Measurements from ENCODE around the gene CREBRF. TPM values are rescaled to one million over a fixed set of nuclear protein-coding genes. Genes with fewer than 3 reads are reported as not detected.

Gene CREBRF
- total RNA-seq, 2 experiments from 2014 or later, result 12.1 to 12.5 TPM

GRCh38 chr5:173144200-173145176, 88.3 kb downstream of the CREBRF start, which contains the start of gene BNIP1:
TSS of gene BNIP1 (plus strand) at chr5:173144531. CDS start at chr5:173144546, 15 bp downstream.
- Histone ChIP-seq H3K9me2 (ENCODE audit: insufficient read depth, low read length) (no peaks in the 10 kb centered on the region), H3K4me1 (ENCODE audit: insufficient read depth, low read length, poor library complexity, severe bottlenecking) (peaks cover 11% of the 10 kb centered on the region), H3K4me2 (ENCODE audit: low read length) (peak within 1 kb of the TSS; percentile 96), H3K27ac (ENCODE audit: low read depth, low read length, poor library complexity, severe bottlenecking) (peak within 1 kb of the TSS; percentile 74), H3K36me3 (ENCODE audit: insufficient read depth, low read length) (peaks cover 20% of the 10 kb centered on the region), H3K4me3 (ENCODE audit: low read depth, low read length, poor library complexity, severe bottlenecking) (peak within 1 kb of the TSS; percentile 98), H3K9me3 (ENCODE audit: low read length) (no peaks in the 10 kb centered on the region), H3K79me2 (ENCODE audit: insufficient read depth, low read depth, low read length) (no peaks in the 10 kb centered on the region; the same call in 1 of the 2 replicates), H4K20me1 (ENCODE audit: insufficient read depth, low read length) (no peaks in the 10 kb centered on the region), H2AFZ (ENCODE audit: low read length) (peak within 1 kb of the TSS; percentile 100)
- no TSS peak for BruUV-seq (replicated peaks)
- intact Hi-C loops (cut with micrococcal nuclease; ENCODE audit: unreplicated experiment), result loop anchor here (1.0 kb wide), 2 partner anchors 87 to 160 kb away; no protein-coding TSS in a partner anchor
- CTCF ChIA-PET (ENCODE audit: unreplicated experiment), result interaction anchor here (1.0 kb wide), 1 partner anchor 160 kb away, joined by 5 read pairs; the partner anchor contains the start of gene ATP6V0E1
- POLR2A ChIA-PET, result interaction anchor here (0.7 to 1.1 kb wide), 5 partner anchors 84 to 671 kb away, joined by 4 to 5 read pairs (median 4); no protein-coding TSS in a partner anchor
- TF ChIP-seq CTCF (conservative IDR thresholded peaks at IDR 0.05; ENCODE audit: low read length) (peak; percentile 83), EZH2phosphoT487 (IDR thresholded peaks at IDR 0.05; ENCODE audit: borderline replicate concordance, low read depth, low read length) (no peak)
- DNase-seq (ENCODE audit: low spot score), result peak; percentile 95

- Histone ChIP-seq H3K36me3 (ENCODE audit: insufficient read depth, low read length) (peaks cover 49% of the 10 kb centered on the region), H2AFZ (ENCODE audit: low read length) (no peak overlapping the region), H3K4me1 (ENCODE audit: insufficient read depth, low read length, poor library complexity, severe bottlenecking) (peaks cover 11% of the 10 kb centered on the region), H3K4me3 (ENCODE audit: low read depth, low read length, poor library complexity, severe bottlenecking) (no peak overlapping the region), H3K9me3 (ENCODE audit: low read length) (no peaks in the 10 kb centered on the region), H3K9me2 (ENCODE audit: insufficient read depth, low read length) (no peaks in the 10 kb centered on the region), H3K4me2 (ENCODE audit: low read length) (no peak overlapping the region), H3K79me2 (ENCODE audit: insufficient read depth, low read depth, low read length) (no peaks in the 10 kb centered on the region; the same call in 1 of the 2 replicates), H3K27ac (ENCODE audit: low read depth, low read length, poor library complexity, severe bottlenecking) (no peak overlapping the region), H4K20me1 (ENCODE audit: insufficient read depth, low read length) (no peaks in the 10 kb centered on the region)
- ChIA-PET CTCF (ENCODE audit: unreplicated experiment) (no interaction called here), POLR2A (no interaction called here)
- BruUV-seq (replicated peaks), result no TSS peak
- DNase-seq (ENCODE audit: low spot score), result no peak
- TF ChIP-seq CTCF (conservative IDR thresholded peaks at IDR 0.05; ENCODE audit: low read length) (no peak), EZH2phosphoT487 (IDR thresholded peaks at IDR 0.05; ENCODE audit: borderline replicate concordance, low read depth, low read length) (no peak)
- intact Hi-C loops (cut with micrococcal nuclease; ENCODE audit: unreplicated experiment), result no loop called here
Observed at GRCh38 chr5:173148354-173148753, 92.2 kb downstream of the CREBRF start.
